Left cardiac atrium (tissue), 4 donors: ENCODE results near the gene MED7. TPM values are rescaled to one million over a fixed set of nuclear protein-coding genes. Genes with fewer than 3 reads are reported as not detected.

Experiments
- ATAC-seq, 2 donors: fragments of 200-7000 bp; cut with Tn5 transposase; one replicate each; pipeline ENCODE4 v1.9.1; 2020; ENCODE audit warnings: mild to moderate bottlenecking in 2 of 2, moderate library complexity in 2 of 2
- DNase-seq: peaks from one replicate; pipeline ENCODE4 v3.0.0-alpha.2; 2020
- intact Hi-C, 2 donors: fragments of 100-400 bp; cut with DNase I; formaldehyde crosslinking; loops; one replicate each; pipeline versions ENCODE4 v1.14.1 to v1.15.1; 2022 to 2023
- total RNA-seq, 2 donors: library from RNA; stranded (reverse); fragmentation: NEBNext Ultra II Directional; extraction: Animal tissue kit (Norgen Biotek cat#: 25700); gene quantifications; one replicate each; pipeline ENCODE4 v1.2.1, GENCODE V29; 2021
- donor health status: DM: no; HTN: yes; CAD: no.
- donor health status: DM: no; HTN: yes; CAD: no; lungs with severe emphysema.
- donor health status: DM: yes; HTN: yes; CAD: no.
- donor health status: Dilated cardiomyopathy.

MED7 gene
- total RNA-seq, 2 donors from 2014 or later, result 9.4 to 9.6 TPM

- DNase-seq (no peak), ATAC-seq (no peak)
- intact Hi-C loops, result no loop called here
Measured at GRCh38 chr5:157116483-157116954, 26.1 kb downstream of the MED7 start.

GRCh38 chr5:157115502-157115901, 27.2 kb downstream of the MED7 start:
- DNase-seq, result no peak
- intact Hi-C loops, result no loop called here
- peak; percentile 65 to 67 for ATAC-seq

- DNase-seq (no peak), ATAC-seq (no peak)
- intact Hi-C loops, result no loop called here
Measured at GRCh38 chr5:157115012-157115411, 27.7 kb downstream of the MED7 start.

GRCh38 chr5:157113002-157113401, 29.7 kb downstream of the MED7 start:
- DNase-seq, result no peak
- peak in 1 of 2 donors; percentile 41 for ATAC-seq
- intact Hi-C loops, result no loop called here

GRCh38 chr5:157109744-157110143, 32.9 kb downstream of the MED7 start:
- intact Hi-C loops, result no loop called here
- DNase-seq, result no peak
- peak in 1 of 2 donors; percentile 60 for ATAC-seq

GRCh38 chr5:157108976-157109375, 33.7 kb downstream of the MED7 start, which contains the start of gene HAVCR2:
HAVCR2 (minus strand) TSS chr5:157109044; CDS start chr5:157108983, 61 bp downstream.
- no peak for DNase-seq
- intact Hi-C loops, result no loop called here
- ATAC-seq, result peak; percentile 78 to 84

- intact Hi-C loops, result no loop called here
- DNase-seq, result no peak
- ATAC-seq, result no peak
Measured at GRCh38 chr5:157107508-157107907, 35.2 kb downstream of the MED7 start.

- ATAC-seq (peak in 1 of 2 donors; percentile 52), DNase-seq (peak; percentile 63)
- intact Hi-C loops, result no loop called here
Measured at GRCh38 chr5:157106630-157107461, 35.8 kb downstream of the MED7 start.

- ATAC-seq (peak; percentile 44 to 71), DNase-seq (no peak)
- intact Hi-C loops, result no loop called here
Measured at GRCh38 chr5:157100140-157100679, 42.5 kb downstream of the MED7 start.

GRCh38 chr5:157088342-157088990, 54.2 kb downstream of the MED7 start:
- DNase-seq (no peak), ATAC-seq (no peak)
- intact Hi-C loops, result no loop called here

Other genes with a start within 250 kb of the MED7 start
- gene TIMD4, start 179.6 kb downstream of the MED7 start, total RNA-seq, result 1 to 10 TPM in 1 of 2 donors, under 1 TPM in 1; 0.37 to 1.5 TPM
- under 1 TPM in 1 of 2 donors, not detected in 1; 0.21 TPM for gene HAVCR1, start 83.7 kb downstream of the MED7 start, total RNA-seq
- 10 to 100 TPM in 1 of 2 donors, 1 to 10 TPM in 1; 5.7 to 11.4 TPM for gene HAVCR2, start 33.8 kb downstream of the MED7 start, total RNA-seq
- not detected for gene GARIN3, start 23.4 kb upstream of the MED7 start, total RNA-seq
- gene ITK, start 38.0 kb upstream of the MED7 start, total RNA-seq, result 1 to 10 TPM; 1.6 to 2.2 TPM
- 10 to 100 TPM; 18.1 to 27.6 TPM for gene CYFIP2, start 123.3 kb upstream of the MED7 start, total RNA-seq